ENCODE results near the gene ZRSR2.
A peak's percentile ranks its signal among the peaks of the same experiment; 100 is the strongest.
"Not testable (repeated sequence)": the region's sequence is repeated elsewhere in the genome, so short reads cannot be mapped to it uniquely, and the experiment has no call there.

Gene ZRSR2

GRCh38 chrX:15797707-15798106 is 7.4 kb downstream of the ZRSR2 start:
- DNase-seq (ENCODE audit: low read depth), result no peak

DNA sequence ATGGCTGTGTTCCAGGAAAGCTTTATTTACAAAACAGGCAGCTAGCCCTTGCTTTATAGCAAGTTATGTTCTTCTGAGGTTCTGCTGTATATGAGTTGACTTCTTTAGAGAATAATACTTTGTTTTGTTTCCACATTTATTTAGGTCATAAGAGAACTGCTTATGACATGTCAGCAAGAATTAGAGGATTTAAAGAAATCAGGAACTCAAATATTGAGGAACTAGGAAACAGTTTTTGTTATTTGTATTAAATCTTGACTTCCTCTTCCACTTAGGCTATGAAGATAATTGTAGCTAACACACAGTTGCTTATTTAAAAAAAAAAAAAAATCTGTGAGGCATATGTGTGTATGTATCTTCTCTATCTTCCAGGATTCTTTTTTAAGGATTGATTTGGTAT is 14.3 kb downstream of the ZRSR2 start:
- no peak for DNase-seq (ENCODE audit: low read depth)

DNA sequence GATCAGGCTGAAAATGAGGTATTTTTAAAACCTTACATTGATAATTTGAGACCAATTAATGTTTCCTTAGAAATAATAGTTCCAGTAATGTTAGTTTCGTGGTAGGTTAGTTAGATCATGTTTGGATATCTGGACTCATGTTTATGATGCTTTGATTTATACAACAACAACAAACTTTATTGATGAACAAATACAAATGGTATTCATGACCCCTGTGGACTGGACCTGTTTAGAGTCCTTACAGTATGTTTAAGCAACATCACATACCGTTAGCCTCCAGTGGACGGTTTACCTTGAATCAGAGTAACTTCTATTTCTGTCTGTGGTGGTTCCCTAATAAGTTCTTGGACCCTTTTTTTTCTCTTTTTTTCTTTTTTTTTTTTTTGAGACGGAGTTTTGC is 18.0 kb downstream of the ZRSR2 start:
- no peak for DNase-seq (ENCODE audit: low read depth)

DNA sequence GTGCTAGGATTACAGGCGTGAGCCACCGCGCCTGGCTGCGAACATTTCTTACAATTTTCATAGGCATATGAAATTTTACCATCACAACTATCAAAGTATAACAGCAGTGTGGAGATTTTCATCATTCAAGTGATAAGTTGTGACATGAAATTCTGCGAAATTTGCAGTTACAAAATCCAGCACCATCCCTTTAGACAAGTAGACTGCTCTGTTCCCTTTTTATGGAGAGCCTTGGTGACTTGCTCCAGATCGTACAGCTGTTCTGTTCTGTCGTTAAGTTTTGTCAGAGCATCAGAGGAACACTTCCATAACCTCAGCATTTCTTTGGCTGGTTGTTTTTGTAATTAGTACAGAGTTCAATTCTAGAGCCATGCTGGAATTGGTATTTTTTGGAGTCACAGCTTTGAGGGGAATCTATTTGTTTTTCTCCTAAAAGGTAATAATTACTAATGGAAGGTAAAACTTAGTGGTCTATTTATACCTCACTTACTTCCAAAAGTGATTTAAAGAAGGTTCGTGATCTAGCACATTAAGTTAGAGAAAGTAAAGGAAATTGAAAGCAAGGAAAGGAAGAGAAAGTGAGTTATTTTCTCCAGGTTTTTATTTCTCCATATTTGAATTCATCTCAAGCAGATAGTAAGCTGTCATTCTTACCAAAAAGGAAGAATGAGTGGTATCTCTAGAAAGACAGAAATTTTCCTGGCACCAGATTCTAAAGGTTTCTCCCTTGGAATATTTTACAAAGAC is 22.1 kb downstream of the ZRSR2 start:
- no peak for DNase-seq (ENCODE audit: low read depth)

DNA sequence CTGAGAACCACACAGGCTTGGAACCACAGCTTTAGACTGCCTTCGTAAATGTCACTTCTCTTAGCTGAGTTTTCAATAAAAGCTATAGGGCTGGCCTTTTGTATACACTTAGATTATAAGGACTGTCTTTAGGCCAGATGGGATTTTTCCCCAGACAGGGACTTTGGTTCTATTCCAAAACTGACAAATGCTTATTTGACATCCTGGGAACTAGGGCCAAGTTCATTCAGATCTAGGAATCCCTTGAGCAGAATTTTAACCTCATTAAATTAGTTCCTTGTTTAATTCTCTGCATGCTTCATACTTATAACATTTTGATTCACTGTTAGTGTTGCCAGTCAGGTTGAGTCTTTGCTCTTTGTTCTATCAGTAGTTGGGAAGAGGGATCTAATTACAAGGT is 23.1 kb downstream of the ZRSR2 start:
- no peak for DNase-seq (ENCODE audit: low read depth)

GRCh38 chrX:15814771-15815365 is 24.6 kb downstream of the ZRSR2 start:
- no peak for DNase-seq (ENCODE audit: low read depth)

DNA sequence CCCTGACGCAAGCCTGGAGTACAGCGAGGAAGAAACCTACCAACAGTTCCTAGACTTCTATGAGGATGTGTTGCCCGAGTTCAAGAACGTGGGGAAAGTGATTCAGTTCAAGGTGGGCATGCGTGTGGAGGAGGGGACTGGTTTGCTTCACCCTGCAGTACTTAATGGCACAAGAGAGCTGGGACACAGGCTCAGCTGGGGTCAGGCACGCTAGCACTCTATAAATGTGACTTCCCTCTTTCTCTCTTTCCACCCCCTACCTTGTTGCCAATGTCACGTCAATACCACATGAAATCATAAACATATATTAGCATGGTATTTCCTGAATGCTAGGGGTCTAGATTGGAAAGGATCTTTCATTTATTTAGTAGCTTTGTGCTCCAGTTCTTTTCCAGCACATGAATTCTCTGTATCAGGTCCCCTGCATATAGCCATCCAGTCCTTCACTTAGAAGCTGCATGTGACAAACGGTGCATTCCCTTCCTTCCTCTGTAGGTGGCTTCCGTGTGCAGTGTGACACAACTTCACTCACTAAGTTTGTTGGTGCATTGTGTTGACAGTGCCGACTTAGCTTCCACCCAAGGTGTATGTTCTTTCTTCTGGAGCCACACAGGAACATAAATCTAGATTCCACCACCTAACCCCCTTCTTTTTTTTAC is 25.6 kb downstream of the ZRSR2 start:
- DNase-seq (ENCODE audit: low read depth), result peak; percentile 2

- no peak for DNase-seq (ENCODE audit: low read depth)
Observed at GRCh38 chrX:15816438-15816809, 26.1 kb downstream of the ZRSR2 start.

GRCh38 chrX:15816886-15817285 is 26.6 kb downstream of the ZRSR2 start:
- no peak for DNase-seq (ENCODE audit: low read depth)

- DNase-seq (ENCODE audit: low read depth), result no peak
Observed at GRCh38 chrX:15820106-15821073, 30.1 kb downstream of the ZRSR2 start.

- DNase-seq (ENCODE audit: low read depth), result no peak
Observed at GRCh38 chrX:15822922-15823321, 32.6 kb downstream of the ZRSR2 start.

DNA sequence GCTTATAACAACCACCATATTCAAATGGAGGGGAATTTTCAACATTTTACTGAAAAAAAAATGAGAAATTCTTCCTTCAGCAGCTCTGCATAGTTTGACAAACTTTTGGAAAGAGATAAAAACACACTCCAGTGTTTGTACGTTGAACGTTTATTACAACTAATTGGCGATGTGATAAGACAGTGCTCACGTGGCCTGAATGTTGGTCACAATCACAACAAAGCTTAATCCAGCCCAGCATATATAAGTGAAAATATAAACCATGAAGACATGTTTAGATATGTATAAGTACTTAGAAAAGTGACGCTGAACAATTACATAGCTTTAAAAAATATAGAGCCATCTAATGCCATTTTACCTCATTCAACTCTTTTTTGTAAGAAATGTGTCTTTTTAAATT is 35.7 kb downstream of the ZRSR2 start:
- no peak for DNase-seq (ENCODE audit: low read depth)

- no peak for DNase-seq (ENCODE audit: low read depth)
Observed at GRCh38 chrX:15829217-15829616, 38.9 kb downstream of the ZRSR2 start.

DNA sequence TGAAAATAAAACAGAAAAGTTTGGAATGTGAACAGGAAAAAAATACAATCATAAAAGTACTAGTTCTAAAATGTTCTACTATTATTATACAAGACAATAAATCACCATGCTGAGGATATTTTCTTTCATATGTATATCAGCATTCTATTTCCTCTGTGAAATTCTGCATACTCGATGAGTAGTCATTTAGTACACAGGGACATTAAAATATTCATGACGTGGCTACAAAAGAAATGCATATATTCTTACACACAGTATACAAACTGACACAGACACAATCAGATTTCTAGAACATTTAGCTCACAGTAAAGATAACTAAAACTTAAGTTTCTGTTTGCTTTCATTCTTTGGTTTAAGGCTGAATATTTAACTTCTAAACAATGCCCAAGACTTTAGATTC is 41.1 kb downstream of the ZRSR2 start:
- DNase-seq (ENCODE audit: low read depth), result not testable (repeated sequence)

DNA sequence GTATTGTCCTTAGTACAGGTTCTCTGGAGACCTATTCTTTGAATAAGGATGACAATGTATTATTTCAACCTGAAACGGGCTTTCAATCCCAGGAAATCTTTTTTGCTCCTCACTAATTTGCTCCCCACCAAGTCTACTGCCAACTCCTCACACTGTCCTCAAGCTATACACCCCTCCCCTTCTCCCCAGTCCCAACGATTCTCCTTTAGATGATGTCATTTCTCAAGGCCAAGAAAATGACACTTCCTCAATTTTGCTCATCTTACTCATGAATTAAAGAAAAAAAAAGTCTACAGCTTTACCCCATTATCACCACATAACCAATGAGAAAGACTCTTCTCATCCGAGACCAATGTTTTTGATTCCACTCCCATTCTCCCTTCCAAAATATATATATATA is 43.8 kb downstream of the ZRSR2 start:
- no peak for DNase-seq (ENCODE audit: low read depth)

- no peak for DNase-seq (ENCODE audit: low read depth)
Observed at GRCh38 chrX:15834827-15835595, 44.7 kb downstream of the ZRSR2 start.

- no peak for DNase-seq (ENCODE audit: low read depth)
Observed at GRCh38 chrX:15838017-15838416, 47.7 kb downstream of the ZRSR2 start.

DNA sequence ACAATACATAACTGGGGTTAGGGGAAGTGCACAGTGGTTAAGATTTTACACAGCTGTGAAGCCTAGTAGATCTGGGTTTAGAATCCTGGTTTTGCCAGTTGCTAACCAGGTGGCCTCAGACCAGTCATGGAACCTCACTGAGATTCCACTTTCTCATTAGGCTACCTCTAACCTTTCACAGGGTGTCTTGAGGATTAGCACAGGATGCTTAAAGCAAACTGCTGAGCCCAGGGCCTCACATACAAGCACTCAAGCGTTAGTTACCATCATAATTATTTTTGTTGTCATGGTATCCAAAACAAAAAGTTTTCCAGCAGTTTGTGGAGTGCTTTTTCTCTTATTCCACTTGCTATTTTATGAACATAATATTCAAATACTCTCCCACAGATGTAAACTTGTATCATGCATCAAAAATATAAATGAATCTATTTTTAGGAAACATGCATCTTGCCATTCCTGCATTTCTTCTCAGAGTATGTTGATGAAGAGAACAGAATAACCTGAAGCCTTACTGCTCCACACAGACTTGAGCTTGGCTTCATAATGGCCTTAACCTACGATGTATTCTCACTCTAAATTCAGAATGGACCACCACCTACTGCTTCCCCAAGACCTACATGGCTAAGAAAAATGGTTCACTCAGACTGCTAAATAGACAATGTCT is 51.7 kb downstream of the ZRSR2 start:
- no peak for DNase-seq (ENCODE audit: low read depth)

DNA sequence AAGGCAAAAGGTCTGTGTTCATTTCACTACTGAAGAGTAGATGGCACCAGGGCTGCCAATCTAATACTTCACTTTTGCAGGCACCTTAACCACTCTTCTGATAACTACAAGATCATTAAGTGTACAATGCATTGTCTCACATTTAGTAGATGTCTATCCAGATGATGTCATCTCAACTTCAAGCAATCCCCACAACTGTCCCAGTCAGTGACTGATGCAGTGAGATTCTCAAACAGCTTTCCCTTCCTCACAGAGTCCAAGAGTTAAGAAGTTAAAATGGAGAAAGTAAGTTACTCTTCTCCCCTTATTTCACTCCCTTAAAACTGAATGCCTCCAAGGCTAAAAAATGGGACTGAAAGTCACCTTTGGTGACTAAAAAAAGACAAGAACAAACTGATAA is 53.7 kb downstream of the ZRSR2 start:
- DNase-seq (ENCODE audit: low read depth), result no peak

- peak; percentile 38 for DNase-seq (ENCODE audit: low read depth)
Observed at GRCh38 chrX:15848576-15848975, 58.3 kb downstream of the ZRSR2 start.

DNA sequence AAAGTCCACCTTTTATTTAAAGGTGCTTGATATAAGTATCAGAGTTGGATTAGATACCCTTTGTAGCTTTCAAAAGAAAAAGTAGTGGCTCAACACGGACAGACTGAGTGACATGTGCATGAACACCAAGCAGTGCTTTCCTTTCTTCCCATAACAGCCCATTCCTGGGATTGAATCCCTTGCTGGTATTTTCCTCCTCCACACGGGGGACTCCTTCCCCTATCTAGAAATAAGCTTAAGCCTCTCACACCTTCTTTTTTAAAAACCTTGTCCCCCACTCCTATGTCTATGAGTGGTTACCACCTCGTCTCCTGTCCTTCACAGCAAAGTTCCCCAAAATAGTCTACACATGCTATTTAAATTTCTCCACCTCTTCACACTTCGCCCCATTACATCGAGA is 59.3 kb downstream of the ZRSR2 start:
- no peak for DNase-seq (ENCODE audit: low read depth)
